ENCODE data around the gene PTPRG. TPM values are rescaled to one million over a fixed set of nuclear protein-coding genes. Genes with fewer than 3 reads are reported as not detected.

PTPRG gene
- total RNA-seq, 1 donor from 2014 or later: 39.6 TPM

- H3K79me2 ChIP-seq (ENCODE audit: insufficient read depth, low read length): no peaks in the 10 kb centered on the region
- H3K27ac Mint-ChIP-seq (ENCODE audit: unreplicated experiment): no peak overlapping the region
- TF ChIP-seq CTCF (IDR thresholded peaks at IDR 0.05; ENCODE audit: insufficient read depth, low read depth, low read length) (no peak), EZH2 (IDR thresholded peaks at IDR 0.05; ENCODE audit: insufficient read depth, low read length) (no peak)
Measured at GRCh38 chr3:61884794-61885193, 323.4 kb downstream of the PTPRG start.

GRCh38 chr3:61885414-61885813 is 324.0 kb downstream of the PTPRG start:
- H3K27ac Mint-ChIP-seq (ENCODE audit: unreplicated experiment): no peak overlapping the region
- no peak overlapping the region for H3K4me3 ChIP-seq (ENCODE audit: insufficient read depth, low read depth, low read length)

More at GRCh38 chr3:61884794-61885193, 323.4 kb downstream of the PTPRG start:
- Histone ChIP-seq H3K4me2 (ENCODE audit: low read length) (no peak overlapping the region), H2AFZ (ENCODE audit: low read depth, low read length) (no peak overlapping the region), H3K36me3 (ENCODE audit: insufficient read depth, low read length) (no peaks in the 10 kb centered on the region), H4K20me1 (ENCODE audit: insufficient read depth, low read length) (peaks cover 39% of the 10 kb centered on the region), H3K4me3 (ENCODE audit: insufficient read depth, low read depth, low read length) (no peak overlapping the region), H3K4me1 (ENCODE audit: insufficient read depth, low read length) (no peaks in the 10 kb centered on the region), H3K27ac (ENCODE audit: low read depth, low read length) (no peak overlapping the region), H3K9me3 (ENCODE audit: insufficient read depth, low read depth, low read length) (no peaks in the 10 kb centered on the region), H3K9ac (ENCODE audit: low read length) (no peak overlapping the region), H3K27me3 (ENCODE audit: insufficient read depth, low read length) (no peaks in the 10 kb centered on the region)
- FAIRE-seq (no peak), DNase-seq (ENCODE audit: low read depth) (no peak)
- H3K36me3 Mint-ChIP-seq (ENCODE audit: low read depth, unreplicated experiment): no peaks in the 10 kb centered on the region
- H3K27me3 Mint-ChIP-seq (ENCODE audit: low read depth, unreplicated experiment): no peaks in the 10 kb centered on the region
- no peaks in the 10 kb centered on the region for H3K9me3 Mint-ChIP-seq (ENCODE audit: unreplicated experiment)
- H3K4me3 Mint-ChIP-seq (ENCODE audit: unreplicated experiment): no peak overlapping the region
- peaks cover 3% of the 10 kb centered on the region for H3K4me1 Mint-ChIP-seq (ENCODE audit: low read depth, unreplicated experiment)

More at GRCh38 chr3:61885414-61885813, 324.0 kb downstream of the PTPRG start:
- no peaks in the 10 kb centered on the region for H3K36me3 Mint-ChIP-seq (ENCODE audit: low read depth, unreplicated experiment)
- H3K4me1 ChIP-seq (ENCODE audit: insufficient read depth, low read length): no peaks in the 10 kb centered on the region
- no peak overlapping the region for H3K27ac ChIP-seq (ENCODE audit: low read depth, low read length)
- peaks cover 7% of the 10 kb centered on the region for H3K4me1 Mint-ChIP-seq (ENCODE audit: low read depth, unreplicated experiment)
- H3K79me2 ChIP-seq (ENCODE audit: insufficient read depth, low read length): no peaks in the 10 kb centered on the region
- no peak for FAIRE-seq
- no peaks in the 10 kb centered on the region for H3K9me3 ChIP-seq (ENCODE audit: insufficient read depth, low read depth, low read length)
- peaks cover 39% of the 10 kb centered on the region for H4K20me1 ChIP-seq (ENCODE audit: insufficient read depth, low read length)
- no peak overlapping the region for H3K4me2 ChIP-seq (ENCODE audit: low read length)
- no peak overlapping the region for H2AFZ ChIP-seq (ENCODE audit: low read depth, low read length)
- H3K4me3 Mint-ChIP-seq (ENCODE audit: unreplicated experiment): no peak overlapping the region
- H3K9ac ChIP-seq (ENCODE audit: low read length): no peak overlapping the region
- no peaks in the 10 kb centered on the region for H3K36me3 ChIP-seq (ENCODE audit: insufficient read depth, low read length)
- TF ChIP-seq CTCF (IDR thresholded peaks at IDR 0.05; ENCODE audit: insufficient read depth, low read depth, low read length) (no peak), EZH2 (IDR thresholded peaks at IDR 0.05; ENCODE audit: insufficient read depth, low read length) (no peak)
- H3K27me3 ChIP-seq (ENCODE audit: insufficient read depth, low read length): no peaks in the 10 kb centered on the region
- H3K9me3 Mint-ChIP-seq (ENCODE audit: unreplicated experiment): no peaks in the 10 kb centered on the region
- H3K27me3 Mint-ChIP-seq (ENCODE audit: low read depth, unreplicated experiment): no peaks in the 10 kb centered on the region
- DNase-seq (ENCODE audit: low read depth): no peak
